Measurements from ENCODE around the gene YKT6. TPM values are rescaled to one million over a fixed set of nuclear protein-coding genes. Genes with fewer than 3 reads are reported as not detected.

Gene YKT6
- polyA plus RNA-seq, 3 donors from 2014 or later = 39.1 to 64.9 (median 56.9) TPM

DNA sequence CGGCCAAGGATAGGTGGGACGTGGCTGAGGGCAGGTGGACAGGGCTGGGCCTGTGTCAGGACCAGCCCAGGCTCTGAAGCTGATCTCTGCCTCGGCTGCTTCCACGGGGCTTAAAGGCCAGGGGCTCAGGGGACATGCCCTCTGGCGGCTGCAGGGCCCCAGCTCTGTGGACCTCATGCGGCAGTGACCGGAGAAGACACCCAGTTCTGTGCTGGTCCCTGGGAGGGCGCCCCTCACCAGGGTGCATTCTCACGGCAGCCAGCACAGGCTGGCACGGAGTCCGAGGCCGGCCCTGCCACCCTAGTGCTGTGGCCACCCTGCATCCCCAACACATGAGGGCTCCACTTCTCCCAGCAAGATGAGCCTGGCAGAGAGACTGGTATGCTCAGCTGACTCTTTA is 30.3 kb downstream of the YKT6 start:
- Mint-ChIP-seq H3K4me3 (no peak overlapping the region), H3K27ac (no peak overlapping the region), H3K36me3 (no peaks in the 10 kb centered on the region), H3K4me1 (no peaks in the 10 kb centered on the region), H3K9me3 (no peaks in the 10 kb centered on the region), H3K27me3 (ENCODE audit: low read depth in 3 of 3) (peaks cover 0 to 2% (median 0%) of the 10 kb centered on the region in 3 donors)
- DNase-seq = no peak

DNA sequence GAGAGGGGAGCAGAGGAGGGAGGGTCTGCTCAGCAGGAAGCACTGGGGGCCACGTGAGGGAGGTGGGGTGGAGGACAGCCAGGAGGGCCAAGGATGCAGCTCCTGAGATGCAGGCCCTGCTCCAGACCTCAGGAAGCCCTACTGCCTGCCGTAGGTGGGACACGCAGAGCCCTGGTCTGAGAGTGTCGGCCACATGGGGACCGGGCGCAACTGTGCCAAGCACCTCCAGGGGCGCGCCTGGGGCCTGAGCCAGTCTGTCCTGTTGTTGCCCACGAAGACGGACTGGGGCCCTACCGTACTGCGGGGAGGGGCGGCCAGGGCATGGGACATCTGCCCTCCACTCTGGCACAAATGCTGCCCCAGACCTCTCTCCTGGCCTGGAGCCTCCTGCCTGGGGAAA is 31.6 kb downstream of the YKT6 start:
- H3K27me3 Mint-ChIP-seq (ENCODE audit: low read depth in 3 of 3) = no peaks in the 10 kb centered on the region
- no peak overlapping the region for H3K27ac Mint-ChIP-seq
- H3K9me3 Mint-ChIP-seq = no peaks in the 10 kb centered on the region
- no peak for DNase-seq
- H3K4me3 Mint-ChIP-seq = no peak overlapping the region
- H3K4me1 Mint-ChIP-seq = no peaks in the 10 kb centered on the region
- no peaks in the 10 kb centered on the region for H3K36me3 Mint-ChIP-seq

DNA sequence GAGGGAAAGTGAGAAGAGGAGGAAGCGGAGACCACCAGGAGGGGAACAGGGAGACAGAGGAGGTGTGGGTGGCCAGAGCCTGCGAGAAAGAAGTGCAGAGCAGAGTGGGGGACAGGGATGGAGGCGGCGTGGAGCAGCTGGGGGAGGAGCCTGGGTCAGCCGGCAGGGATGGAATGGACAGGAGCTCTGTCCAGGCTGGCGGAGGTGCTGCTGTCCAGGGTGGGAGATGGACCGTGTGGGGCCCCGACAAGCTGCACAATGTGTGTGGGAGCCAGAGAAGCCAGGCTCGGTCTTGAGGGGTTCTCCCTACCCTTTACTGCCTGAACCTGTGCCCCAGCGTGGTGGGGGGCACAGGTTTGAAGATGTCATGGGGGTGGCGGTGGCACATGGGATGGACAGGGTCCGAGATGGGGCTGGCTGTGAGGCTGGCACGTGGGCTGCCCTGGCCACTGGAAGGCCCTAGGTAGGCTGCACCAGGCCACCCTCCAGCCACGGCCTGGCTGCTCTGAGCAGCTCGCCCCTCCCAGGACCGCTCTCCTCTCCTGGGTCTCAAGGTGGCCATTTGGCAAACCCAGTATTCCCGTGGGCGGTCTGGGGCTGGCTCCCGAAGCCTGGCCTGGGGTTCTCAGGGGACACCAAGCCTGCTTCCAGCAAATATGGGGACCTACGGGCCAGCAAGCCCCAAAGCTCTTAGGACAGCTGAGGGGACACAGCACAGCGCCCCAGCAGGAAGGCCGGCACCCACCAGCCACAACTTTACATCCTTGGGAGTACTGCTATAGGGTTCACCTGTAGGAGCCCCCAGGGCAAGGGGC is 32.3 kb downstream of the YKT6 start:
- Mint-ChIP-seq H3K9me3 (no peaks in the 10 kb centered on the region), H3K4me1 (no peaks in the 10 kb centered on the region), H3K27me3 (ENCODE audit: low read depth in 3 of 3) (no peaks in the 10 kb centered on the region), H3K4me3 (no peak overlapping the region), H3K36me3 (no peaks in the 10 kb centered on the region), H3K27ac (no peak overlapping the region)
- no peak for DNase-seq

DNA sequence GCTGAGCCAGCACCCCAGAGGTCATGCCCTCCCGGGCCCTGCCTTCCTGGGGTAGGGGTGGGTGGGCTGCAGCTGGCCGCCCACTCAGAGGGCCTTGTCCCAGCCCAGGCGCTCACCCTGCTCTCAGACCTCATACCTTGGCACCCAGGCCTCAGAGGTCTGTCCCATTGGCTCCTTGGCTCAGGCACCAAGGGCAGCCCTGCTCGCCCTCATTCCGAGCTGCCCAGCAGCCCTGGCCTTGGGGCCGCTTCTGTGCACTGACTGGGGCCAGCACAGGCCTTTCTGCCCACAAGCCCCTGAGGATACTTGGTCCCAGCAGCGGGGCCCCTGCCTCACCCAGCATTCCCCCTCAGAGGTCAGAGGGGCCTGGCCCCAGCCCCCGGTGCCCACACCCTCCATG is 34.3 kb downstream of the YKT6 start:
- Mint-ChIP-seq H3K4me3 (no peak overlapping the region), H3K4me1 (no peaks in the 10 kb centered on the region), H3K27ac (no peak overlapping the region), H3K36me3 (no peaks in the 10 kb centered on the region), H3K9me3 (no peaks in the 10 kb centered on the region), H3K27me3 (ENCODE audit: low read depth in 3 of 3) (no peaks in the 10 kb centered on the region)
- no peak for DNase-seq

DNA sequence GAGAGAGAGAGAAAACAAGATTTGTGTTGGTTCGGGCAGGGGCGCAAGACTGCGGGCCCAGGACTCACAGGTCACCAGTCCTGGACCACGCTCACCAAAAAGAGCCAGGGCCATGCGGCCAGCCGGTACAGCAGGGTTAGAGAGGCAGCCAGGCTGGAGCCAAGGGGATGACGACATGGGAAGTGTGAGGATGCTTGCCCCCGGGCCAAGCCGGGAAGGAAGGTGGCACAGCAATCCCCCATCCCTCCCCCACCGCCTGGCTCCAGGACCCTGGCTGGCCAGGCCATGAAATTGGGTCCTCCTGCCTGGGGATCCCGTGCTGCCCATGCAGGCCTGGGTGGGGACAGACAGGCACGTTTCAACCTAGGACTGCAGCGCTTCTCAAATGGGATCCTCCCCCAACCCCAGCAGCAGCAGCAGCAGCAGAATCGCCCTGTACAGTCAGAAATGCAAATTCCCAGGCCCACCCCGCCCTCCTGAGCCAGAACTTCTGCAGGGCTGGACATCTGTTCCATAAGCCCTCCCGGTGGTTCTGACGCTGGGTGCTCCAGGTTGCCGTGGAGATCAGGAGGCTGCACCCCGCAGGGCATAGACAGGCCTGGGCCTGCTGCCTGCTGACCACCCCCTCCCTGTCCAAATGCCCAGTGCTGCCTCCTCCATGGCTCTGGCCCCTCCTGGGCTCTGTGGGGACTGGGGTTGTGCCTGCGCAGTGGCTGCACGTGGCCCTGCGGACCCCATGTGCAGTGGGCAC is 35.0 kb downstream of the YKT6 start:
- no peaks in the 10 kb centered on the region for H3K27me3 Mint-ChIP-seq (ENCODE audit: low read depth in 3 of 3)
- H3K36me3 Mint-ChIP-seq = no peaks in the 10 kb centered on the region
- no peak for DNase-seq
- no peaks in the 10 kb centered on the region for H3K4me1 Mint-ChIP-seq
- no peaks in the 10 kb centered on the region for H3K9me3 Mint-ChIP-seq
- no peak overlapping the region for H3K27ac Mint-ChIP-seq
- H3K4me3 Mint-ChIP-seq = no peak overlapping the region

DNA sequence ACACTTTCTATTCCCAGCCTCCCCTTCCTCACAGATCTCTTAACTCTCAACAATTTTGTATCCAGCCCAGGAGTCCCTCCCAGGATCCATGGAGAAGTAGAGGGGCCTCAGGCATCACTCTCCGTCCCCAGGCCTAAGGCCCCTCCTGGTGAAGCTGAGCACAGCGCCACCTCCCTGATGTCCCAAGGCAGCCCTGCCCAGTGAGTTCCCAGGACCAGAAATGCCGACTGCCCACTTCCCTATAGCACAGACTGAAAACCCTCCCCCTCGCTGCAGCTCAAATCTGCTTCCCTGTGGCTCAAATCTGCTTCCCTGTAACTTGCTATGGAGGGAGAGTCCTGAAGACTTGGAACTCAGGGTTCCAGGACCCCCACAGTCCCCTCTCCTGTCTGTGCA is 35.6 kb downstream of the YKT6 start:
- Mint-ChIP-seq H3K27me3 (ENCODE audit: low read depth in 3 of 3) (no peaks in the 10 kb centered on the region), H3K27ac (no peak overlapping the region)

DNA sequence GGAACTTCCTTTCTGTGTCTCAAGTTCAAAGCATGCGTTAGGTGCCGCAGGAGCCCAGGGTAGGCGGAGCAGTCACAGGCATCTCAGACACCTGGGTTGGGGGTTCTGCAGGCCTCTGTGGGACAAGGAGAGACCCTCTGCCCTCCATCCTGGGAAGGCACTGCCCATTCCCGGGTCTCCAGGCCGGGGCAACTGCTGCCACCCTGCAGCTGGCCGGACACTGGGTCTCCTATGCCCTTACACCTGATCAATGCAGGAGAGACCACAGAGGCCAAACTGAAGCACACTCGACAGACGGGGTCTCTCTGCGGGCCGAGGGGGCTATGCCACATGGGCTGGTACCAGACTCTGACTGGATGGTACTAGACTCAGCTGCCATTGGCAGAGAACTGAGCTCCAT is 36.9 kb downstream of the YKT6 start:
- H3K4me3 Mint-ChIP-seq = no peak overlapping the region
- no peaks in the 10 kb centered on the region for H3K36me3 Mint-ChIP-seq
- H3K9me3 Mint-ChIP-seq = no peaks in the 10 kb centered on the region
- H3K4me1 Mint-ChIP-seq = peaks cover 0 to 1% of the 10 kb centered on the region in 2 donors
- H3K27ac Mint-ChIP-seq = no peak overlapping the region
- no peak for DNase-seq
- H3K27me3 Mint-ChIP-seq (ENCODE audit: low read depth in 3 of 3) = no peaks in the 10 kb centered on the region

More for the DNA sequence above, 35.6 kb downstream of the YKT6 start:
- no peaks in the 10 kb centered on the region for H3K36me3 Mint-ChIP-seq
- DNase-seq = no peak
- no peaks in the 10 kb centered on the region for H3K9me3 Mint-ChIP-seq
- H3K4me1 Mint-ChIP-seq = peaks cover 0 to 1% of the 10 kb centered on the region in 2 donors
- no peak overlapping the region for H3K4me3 Mint-ChIP-seq

DNA sequence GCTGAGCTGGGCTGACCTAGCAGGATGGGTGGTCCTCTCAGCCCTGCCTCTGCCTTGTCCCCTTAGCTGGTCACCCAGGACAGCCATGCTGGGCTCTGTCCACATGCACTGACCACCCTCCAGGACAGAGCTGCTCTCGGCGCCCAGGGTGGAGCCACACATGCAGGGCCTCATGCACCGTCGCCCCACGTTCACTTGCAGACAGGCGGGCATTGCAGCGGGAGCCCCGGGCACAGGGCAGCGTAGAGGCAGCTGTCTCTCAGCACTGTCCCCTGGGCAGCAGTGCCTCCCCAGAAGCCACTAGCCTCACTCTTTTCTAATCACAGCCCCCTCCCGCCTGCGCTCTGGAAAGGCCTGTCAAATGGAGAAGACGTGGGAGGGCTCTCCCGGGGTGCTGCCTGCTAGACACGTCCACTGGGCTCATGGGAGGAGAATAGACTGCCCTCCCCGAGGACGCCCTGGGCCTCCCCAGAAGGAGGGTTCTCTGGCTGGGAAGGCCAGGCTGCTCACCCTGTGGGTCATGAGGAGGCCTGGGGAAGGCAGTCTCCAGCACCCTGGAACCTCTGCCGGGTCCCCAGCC is 37.4 kb downstream of the YKT6 start:
- H3K27me3 Mint-ChIP-seq (ENCODE audit: low read depth in 3 of 3) = no peaks in the 10 kb centered on the region
- no peak overlapping the region for H3K27ac Mint-ChIP-seq
- H3K4me3 Mint-ChIP-seq = no peak overlapping the region
- H3K4me1 Mint-ChIP-seq = peaks cover 0 to 1% of the 10 kb centered on the region in 2 donors
- DNase-seq = no peak
- no peaks in the 10 kb centered on the region for H3K9me3 Mint-ChIP-seq
- H3K36me3 Mint-ChIP-seq = no peaks in the 10 kb centered on the region

DNA sequence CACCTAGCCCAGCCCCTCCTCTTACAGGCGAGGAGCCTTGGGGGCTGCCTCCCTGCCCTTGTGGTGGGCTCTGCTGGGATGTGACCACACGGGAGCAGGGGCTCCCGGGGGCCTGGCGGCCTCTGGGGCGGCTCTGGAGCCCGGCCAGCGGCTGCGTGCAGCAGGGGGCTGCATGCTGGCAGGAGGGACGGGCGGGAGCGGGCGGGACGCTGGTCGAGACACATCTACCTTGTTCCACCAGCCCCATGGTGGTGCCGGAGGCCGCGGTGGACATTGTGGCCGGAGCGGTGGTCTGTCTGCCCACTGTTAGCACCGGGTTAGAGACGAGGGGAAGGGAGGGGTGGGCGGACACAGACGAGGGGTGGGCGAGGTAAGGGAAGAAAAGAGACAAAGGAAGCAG is 38.6 kb downstream of the YKT6 start:
- no peak overlapping the region for H3K4me3 Mint-ChIP-seq
- no peaks in the 10 kb centered on the region for H3K9me3 Mint-ChIP-seq
- no peaks in the 10 kb centered on the region for H3K36me3 Mint-ChIP-seq
- DNase-seq = no peak
- H3K4me1 Mint-ChIP-seq = peaks cover 0 to 1% of the 10 kb centered on the region in 2 donors
- H3K27me3 Mint-ChIP-seq (ENCODE audit: low read depth in 3 of 3) = no peaks in the 10 kb centered on the region
- H3K27ac Mint-ChIP-seq = peak overlapping the region in 1 of 6 donors; percentile 37

DNA sequence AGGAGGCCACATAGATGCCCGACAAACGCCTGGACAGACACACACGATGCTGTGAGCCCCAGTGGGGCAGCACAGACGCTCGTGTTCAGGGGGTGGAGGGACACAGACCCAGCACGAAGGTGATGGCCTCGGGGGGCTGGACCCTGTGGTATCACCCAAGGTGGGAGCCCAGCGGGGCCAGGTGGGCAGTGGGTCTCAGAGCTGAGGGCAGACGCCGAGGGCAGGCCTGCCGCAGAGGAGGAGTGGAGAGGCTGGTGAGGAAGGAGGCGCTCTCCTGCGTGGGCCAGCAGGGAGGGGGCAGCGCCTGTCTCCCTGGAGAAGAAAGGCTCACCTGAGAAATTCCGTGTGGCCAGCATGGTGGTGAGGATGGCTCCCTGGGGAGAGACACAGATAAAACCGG is 39.6 kb downstream of the YKT6 start:
- Mint-ChIP-seq H3K27me3 (ENCODE audit: low read depth in 3 of 3) (no peaks in the 10 kb centered on the region), H3K36me3 (no peaks in the 10 kb centered on the region), H3K9me3 (no peaks in the 10 kb centered on the region), H3K27ac (no peak overlapping the region), H3K4me3 (no peak overlapping the region), H3K4me1 (peaks cover 0 to 1% of the 10 kb centered on the region in 2 donors)
- no peak for DNase-seq

DNA sequence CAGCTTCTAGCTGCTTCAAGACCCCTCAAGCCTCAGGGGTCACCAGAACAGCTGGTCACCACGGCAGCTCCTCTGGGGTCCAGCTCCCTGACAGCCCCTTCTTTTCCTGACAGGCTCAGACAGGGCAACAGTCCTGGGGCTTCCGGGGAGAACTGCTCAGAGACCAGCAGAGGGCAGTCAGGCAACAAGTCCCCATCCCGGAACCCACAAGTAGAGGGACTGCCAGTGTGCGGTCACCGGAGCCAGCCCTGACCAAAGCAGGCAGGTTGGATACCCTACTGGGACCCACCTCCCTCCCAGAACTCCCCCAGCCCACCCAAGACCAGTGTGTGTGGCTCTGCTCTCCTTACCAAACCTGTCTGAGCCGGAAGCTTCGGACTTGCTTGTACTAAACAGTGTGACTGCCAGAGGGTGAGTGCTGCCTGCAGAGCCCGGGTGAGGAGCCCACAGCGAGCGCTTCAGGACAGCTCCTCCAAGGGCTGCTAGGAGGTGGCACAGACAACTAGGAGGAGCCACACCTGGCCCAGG is 40.3 kb downstream of the YKT6 start:
- Mint-ChIP-seq H3K4me1 (peaks cover 0 to 1% of the 10 kb centered on the region in 2 donors), H3K27me3 (ENCODE audit: low read depth in 3 of 3) (no peaks in the 10 kb centered on the region), H3K27ac (peak overlapping the region in 1 of 6 donors; percentile 17), H3K9me3 (no peaks in the 10 kb centered on the region), H3K4me3 (peak overlapping the region in 3 of 5 donors; percentile 22 to 63 (median 33)), H3K36me3 (no peaks in the 10 kb centered on the region)
- peak; percentile 47 to 61 (median 55) for DNase-seq

DNA sequence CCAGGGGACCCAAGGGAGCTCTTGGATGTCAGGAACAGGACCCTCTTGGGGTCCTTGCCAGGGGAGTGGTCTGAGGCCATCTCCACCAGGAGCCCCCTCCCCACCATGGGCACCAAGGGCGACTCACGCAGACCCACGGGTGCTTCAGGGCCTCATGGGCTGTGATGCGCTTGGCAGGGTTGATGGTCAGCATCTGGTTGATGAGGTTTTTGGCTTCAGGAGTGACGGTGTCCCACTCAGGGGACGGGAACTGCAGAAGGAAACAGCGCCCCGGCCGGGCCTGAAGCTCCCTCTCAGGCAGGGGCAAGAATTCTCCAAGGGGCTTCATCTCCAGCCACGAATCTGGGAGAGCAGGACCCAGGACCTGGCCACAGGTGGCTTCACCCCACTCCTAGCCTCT is 41.3 kb downstream of the YKT6 start:
- Mint-ChIP-seq H3K36me3 (no peaks in the 10 kb centered on the region), H3K27me3 (ENCODE audit: low read depth in 3 of 3) (peaks cover 0 to 4% (median 0%) of the 10 kb centered on the region in 3 donors)

DNA sequence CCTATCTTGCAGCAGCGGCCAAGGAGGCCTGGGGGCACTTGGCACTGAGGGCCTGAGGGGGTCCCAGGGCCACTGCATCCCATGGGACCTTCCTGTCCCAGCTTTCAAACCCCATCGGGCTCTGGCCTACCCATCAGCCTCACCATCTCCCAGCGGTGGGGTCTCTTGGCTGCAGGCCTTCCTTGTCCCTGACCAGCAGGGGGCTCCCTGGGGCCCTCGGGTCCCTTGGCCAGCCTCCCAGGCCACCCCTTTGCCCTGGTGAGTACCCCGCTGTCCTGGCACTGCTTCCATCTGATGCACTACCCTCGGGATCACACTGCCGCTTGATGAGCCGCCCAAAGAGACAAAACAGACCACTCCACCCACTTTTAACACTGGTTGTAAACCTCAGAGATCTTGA is 43.5 kb downstream of the YKT6 start:
- Mint-ChIP-seq H3K4me1 (peaks cover 0 to 1% of the 10 kb centered on the region in 2 donors), H3K9me3 (no peaks in the 10 kb centered on the region), H3K27ac (no peak overlapping the region), H3K27me3 (ENCODE audit: low read depth in 3 of 3) (peaks cover 0 to 4% (median 0%) of the 10 kb centered on the region in 3 donors), H3K4me3 (no peak overlapping the region), H3K36me3 (no peaks in the 10 kb centered on the region)
- peak in 2 of 3 donors; percentile 23 to 24 for DNase-seq

More for the DNA sequence above, 41.3 kb downstream of the YKT6 start:
- no peak for DNase-seq
- peaks cover 0 to 1% of the 10 kb centered on the region in 2 donors for H3K4me1 Mint-ChIP-seq
- H3K9me3 Mint-ChIP-seq = no peaks in the 10 kb centered on the region
- no peak overlapping the region for H3K27ac Mint-ChIP-seq
- no peak overlapping the region for H3K4me3 Mint-ChIP-seq
